Frontal cortex (tissue), 4 donors: ENCODE measurements around the gene C15orf61. TPM values are rescaled to one million over a fixed set of nuclear protein-coding genes. Genes with fewer than 3 reads are reported as not detected.

Experiments used
- DNase-seq, 2 donors: peaks; one replicate each; pipeline ENCODE4 v3.0.0; 2012; ENCODE audit warnings: low spot score in 2 of 2
- FAIRE-seq: peaks from 2 replicates; lab custom pipeline; 2012; peaks lifted over from hg19 to GRCh38; lab: Jason Lieb, UNC
- total RNA-seq: library from RNA; depleted of rRNA; stranded (reverse); fragments of >200 nt; gene quantifications from one replicate; pipeline ENCODE4 v1.2.3, GENCODE V29; 2014
- donor health status: control.
- donor health status: control.
- donor health status: control.

C15orf61 gene
- total RNA-seq, 1 donor from 2014 or later: 23.6 TPM

- no peak for DNase-seq
Observed at GRCh38 chr15:67575039-67575502, 54.1 kb downstream of the C15orf61 start.

GRCh38 chr15:67578020-67578600 lies 57.2 kb downstream of the C15orf61 start:
- FAIRE-seq (no peak), DNase-seq (no peak)

More at GRCh38 chr15:67575039-67575502, 54.1 kb downstream of the C15orf61 start:
- no peak for FAIRE-seq

- FAIRE-seq (no peak), DNase-seq (no peak)
Observed at GRCh38 chr15:67579164-67579563, 58.2 kb downstream of the C15orf61 start.

Other genes with a start within 250 kb of the C15orf61 start
- 11.0 TPM for gene MAP2K5, start 21.6 kb downstream of the C15orf61 start, total RNA-seq